NCI-H1930 (cell line): ENCODE data around the gene SH3RF3.

Experiments
- DNase-seq, 2 experiments: peaks; one replicate each; lab custom pipeline; 2025; lab: John Stamatoyannopoulos, UW

Gene SH3RF3

DNA sequence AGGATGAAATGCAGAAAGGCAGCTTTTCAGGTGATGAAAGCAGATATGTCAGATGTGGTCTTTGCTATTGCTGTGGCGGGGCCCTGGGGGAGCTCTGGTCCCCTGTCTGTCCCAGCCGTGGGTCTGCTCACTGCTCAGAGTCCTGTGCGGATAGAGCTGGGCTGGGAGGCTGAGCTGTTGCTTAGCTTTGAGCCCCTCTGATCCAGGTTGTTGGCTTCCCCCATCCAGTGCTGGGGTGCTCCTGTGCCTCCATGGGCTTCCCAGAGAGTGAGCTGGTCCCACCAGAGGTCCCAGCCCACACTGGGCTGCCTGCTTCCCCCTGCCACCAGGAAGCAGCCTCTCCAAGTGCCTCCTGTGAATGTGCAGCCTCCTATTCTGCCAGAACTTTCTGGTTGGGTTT is 55.4 kb downstream of the SH3RF3 start:
- no peak for DNase-seq

DNA sequence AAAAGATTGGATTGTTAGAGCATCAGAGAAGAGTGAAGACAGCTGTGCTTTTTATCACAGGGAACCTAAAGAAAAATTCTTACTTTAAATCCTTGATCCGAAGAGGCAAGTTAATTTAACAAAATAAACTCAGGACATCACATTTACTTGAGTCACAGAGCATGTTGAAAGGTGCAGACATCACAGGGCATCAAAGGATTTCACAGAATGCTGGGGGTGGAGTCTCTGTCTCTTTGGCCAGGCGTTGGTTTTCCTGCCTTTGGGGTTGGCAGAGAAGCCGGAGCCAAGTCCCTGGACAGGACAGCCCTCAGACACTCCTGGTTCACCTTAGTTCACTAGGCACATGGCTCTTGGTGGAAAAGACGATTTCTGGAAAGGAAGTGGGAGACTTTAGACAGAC is 56.3 kb downstream of the SH3RF3 start:
- no peak for DNase-seq

DNA sequence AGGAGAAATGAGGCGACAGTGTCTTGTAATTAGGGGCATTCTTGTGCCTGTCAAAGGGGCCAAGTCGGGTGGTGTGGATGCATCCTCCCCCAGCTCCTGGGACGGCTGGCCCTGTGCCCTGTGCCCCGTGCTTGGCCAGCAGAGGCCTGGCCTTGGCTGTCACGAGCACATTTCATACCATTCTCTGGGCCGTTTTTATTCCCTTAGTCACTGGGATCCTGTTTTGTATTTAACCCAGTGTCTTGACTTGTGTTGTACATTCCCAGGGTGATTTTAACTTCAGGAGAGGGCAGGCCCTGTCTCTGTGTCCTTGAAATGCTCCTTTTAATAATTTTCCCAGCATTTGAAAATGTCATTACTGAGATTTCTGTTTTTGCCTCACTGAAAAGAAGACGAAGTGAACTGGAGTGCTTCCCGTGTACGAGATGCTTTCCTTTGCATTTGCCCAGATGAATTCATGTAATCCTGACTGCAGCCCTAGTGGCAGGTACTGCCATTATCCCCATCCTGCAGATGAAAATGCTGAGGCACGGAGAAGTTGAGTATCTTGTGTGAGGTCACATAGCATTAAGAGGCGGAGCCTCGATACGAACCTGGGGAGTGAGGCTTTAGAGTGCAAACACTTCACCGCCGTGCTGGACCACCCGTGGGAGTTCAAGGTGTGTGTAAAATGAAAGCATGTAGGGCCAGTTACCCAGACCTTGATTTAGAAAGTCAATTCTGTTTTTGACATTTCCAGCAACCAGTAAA is 57.0 kb downstream of the SH3RF3 start:
- no peak for DNase-seq

DNA sequence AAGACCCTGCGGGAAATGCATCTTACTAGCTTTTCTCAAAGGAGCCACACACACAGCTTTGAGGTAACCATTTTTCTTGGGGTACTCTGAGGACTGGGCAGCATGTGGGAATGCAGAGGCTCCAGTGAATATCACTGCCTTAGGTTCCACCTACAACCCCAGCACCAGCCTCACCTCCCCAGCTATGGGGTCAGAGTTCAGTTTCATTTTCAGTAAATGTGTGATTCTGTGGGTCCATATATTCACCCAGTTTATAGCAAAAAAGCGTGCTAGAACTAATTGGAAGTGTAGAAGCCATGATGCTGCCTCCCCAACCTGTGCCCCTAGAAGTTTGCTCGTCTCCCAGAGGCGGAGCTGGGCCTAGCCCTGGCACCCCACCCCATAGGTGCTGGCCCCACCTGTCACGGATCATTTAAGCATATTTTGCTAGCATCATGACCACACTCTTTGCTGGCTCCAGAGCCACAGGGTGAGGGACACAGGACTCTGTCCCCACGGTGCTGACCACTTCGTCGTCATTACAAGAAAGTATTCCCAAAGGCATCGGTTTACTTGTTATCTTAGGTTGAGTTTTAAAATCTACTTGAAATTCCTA is 57.7 kb downstream of the SH3RF3 start:
- no peak for DNase-seq

DNA sequence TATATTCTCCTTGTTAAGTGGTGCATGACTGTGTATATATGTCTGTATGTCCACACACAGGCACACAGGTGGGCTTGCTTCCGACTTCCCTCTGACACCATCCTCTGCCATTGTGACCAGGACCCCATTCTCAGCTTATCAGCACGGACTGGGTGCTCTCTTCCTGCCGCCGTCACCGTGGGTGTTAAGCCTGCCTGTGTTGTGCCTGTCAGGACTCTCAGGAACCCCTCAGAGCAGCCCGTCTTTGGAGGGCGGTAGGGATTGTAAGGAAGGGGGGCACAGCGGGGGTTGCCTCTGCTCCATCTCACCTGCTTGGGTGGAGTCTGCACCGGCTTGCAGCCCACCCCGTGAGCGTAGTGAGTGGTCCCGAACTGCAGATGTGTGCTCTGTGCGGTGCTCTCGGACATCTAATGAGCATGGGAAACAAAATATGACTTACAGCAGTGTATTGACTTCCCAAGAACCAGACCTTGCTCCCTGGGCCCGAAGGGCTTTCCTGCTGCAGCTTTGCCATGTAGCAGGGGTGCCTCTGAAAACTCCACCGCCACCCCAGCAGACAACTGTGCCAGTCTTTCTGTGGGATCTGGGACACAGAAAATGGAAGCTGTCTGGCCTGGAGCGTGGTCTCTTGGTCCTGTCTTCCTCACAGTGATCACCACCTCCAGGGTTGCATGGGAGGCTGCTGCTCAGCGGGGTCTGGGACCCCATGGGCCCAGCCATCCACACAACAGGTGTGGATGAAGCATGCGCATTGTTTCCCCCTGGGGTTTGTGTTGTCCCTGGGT is 58.9 kb downstream of the SH3RF3 start:
- no peak for DNase-seq

DNA sequence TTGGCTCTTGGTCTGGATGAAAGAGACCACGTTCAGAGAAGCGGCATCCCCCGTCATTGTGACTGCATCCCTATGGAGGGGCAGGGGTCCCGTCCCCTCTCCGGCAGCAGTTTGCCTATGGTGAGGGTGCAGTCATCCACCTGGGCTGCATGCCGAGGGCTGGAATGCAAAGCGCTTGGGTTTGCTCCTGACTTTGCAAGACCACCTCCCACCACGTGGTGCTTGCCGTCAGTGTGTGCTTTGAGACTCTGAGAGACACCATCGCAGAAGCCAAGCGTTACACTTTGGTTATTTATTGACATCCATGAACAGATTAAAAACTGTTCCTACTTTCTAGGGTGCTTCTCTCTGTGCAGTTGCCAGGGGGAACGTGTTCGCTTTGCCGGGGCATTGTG is 59.5 kb downstream of the SH3RF3 start:
- DNase-seq, result no peak

DNA sequence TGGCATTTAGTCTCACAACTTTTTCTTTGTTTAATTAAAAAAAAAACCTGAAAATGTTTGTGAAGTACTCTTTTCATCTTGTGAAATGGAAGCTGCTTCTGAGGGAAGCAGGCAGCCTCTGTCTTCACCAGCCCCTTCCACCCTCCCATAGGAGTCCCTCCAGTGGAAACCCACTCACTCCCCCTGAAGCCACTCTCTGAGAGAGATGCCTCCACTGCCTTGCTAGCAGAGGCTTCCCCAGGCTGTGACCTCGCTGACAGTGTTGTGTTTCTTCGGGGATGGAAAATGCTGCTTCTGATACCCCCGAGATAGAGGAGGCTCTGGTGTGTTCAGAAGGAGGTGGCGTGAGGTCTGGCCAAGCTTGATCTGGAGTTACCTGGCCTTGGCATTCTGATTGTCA is 59.9 kb downstream of the SH3RF3 start:
- no peak for DNase-seq

DNA sequence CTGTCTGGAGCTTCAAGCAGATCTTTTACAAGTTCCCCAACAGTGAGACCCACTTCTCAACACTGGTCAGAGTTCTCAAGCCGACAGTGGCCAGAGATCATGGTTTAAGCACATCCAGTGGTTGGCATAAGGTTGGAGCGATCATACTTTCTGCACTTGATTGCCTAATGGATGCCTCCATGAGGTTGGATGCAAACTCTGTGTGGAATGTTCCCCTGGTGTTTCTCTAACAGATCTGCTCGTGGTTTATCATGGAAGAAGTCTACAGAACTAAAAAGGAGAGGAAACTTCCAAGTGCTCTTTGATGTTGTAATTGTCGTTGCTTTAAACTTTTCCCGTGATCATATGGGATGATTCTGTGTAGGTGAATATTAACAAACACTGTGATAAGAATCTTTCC is 60.7 kb downstream of the SH3RF3 start:
- no peak for DNase-seq

DNA sequence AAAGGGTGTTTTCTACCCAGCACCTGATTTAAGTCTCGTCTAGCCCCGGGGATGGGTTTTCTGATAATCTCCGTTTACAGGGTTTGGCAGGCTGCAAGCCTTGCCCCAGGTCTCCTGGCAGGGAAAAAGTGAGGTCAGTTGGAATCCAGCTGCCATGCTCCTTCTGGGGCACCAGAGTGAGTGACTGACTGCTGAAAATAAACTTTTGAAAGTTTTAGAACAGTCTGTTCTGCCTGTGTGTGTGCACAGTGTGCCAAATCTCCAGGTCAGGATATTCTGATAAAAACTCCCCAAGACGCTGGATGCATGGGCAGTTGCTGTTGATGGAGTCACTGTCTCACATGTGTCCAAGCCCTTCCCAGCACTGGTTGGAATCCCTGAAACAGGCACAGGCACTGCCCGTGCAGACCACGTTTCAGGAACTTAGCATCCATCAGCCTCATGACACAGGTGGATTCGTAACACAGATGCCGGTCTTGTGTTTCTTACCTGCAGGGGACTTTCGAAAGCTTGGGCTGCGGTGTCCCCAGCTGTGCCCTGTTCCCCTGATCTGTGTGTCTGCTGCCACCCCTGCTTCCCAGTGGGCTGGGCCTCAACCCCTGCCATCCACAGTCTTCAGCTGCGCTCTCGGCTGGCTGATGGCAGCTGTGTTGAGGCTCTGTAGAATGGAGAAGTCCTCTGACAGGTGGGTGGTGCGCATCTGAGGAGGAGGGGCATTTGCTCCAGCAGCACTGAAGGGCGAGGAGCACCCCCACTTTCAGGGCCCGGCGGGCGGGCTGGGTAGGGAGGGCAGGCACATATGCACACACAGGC is 65.0 kb downstream of the SH3RF3 start:
- DNase-seq, result no peak

DNA sequence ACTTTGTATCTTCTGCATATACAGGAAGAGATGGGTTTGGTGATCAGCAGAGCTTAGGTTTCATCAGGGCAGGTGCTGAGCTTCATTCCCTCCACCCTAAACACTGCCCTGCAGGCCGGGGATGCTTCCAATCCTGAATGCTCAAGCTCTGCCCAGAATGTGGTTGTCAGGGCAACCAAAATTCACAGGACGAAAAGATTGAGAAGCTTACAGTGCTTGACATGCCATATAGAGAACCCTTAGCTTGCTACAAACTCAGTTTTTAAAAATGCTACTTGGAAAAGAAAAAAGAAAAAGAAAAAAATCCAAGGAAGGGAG is 65.6 kb downstream of the SH3RF3 start:
- DNase-seq, result no peak

DNA sequence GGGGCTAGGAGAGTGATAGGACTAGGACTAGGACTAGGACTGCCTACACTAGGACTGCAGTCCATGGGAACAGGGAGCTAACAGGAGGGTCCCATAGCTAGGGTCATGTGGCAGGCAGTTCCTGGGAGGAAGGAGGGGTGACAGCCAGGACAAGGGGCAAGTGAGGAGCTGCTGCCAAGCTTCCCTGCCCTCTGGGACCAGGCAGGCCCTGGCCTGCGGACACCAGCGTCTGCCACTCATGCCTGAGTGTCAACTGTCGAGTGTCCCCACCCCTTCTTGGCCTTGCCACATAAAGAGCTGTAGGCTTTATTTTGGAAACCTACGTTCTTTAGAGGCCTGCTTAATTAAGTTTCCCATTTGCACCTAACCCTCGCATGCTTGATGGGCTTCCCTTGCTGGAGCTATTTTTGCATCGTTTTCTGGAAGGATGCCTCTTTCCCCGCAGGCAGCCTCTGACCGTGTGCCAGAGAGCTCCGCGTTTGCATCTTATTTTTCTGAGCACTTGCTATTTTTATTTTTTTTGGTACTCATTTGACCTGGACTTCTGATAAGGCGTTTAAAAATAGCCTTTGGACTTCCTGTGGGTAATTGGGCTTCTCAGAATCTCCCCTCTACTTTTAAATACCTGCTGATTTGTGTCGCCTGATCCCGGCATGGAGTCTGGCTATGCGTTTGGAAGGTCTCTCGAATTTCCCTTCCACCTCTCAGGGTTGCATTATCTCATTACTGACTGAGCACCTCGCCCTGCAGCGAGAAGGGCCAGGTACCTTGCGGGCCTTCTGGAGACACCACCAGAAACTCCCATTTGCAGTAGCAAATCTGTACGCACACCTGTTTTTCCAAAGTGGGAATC is 66.4 kb downstream of the SH3RF3 start:
- DNase-seq, result no peak

DNA sequence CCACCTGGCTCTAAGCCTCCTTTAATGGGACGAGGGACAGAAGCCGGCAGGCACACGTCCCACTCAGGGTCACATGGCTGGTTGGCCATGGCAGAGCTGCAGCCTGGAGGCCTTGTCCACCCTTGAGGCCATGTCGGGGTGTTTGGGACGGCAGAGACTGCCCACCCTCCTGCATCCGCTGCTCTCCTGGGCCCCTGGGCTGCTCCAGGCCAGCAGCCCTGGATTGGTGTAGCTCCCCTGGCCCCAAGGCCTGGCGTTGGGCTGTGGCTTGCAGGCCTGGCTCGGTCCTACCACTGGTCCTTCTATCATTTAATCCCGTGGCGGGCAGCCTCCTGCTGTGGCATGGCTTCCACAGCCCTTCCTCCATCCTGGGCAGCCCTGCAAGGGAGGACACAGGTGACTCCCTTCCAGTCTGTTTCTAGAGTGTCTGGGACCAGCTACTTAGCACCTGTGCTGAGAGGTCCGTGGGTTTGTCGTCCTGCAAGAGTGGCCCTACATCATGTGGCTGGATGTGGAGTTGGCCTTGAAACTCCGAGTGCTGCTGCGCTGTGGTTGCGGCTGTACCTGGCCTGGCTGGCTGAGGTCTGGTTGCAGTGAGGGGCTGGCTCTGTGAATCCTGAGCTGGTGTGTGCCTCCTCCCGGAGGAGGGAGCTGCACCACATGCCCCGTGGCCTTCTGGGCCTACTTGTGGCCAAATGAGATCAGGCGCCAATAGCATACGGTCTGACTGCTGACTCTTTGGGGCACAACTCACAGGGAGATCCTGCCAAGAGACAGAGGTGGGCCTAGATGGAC is 67.3 kb downstream of the SH3RF3 start:
- DNase-seq, result no peak

DNA sequence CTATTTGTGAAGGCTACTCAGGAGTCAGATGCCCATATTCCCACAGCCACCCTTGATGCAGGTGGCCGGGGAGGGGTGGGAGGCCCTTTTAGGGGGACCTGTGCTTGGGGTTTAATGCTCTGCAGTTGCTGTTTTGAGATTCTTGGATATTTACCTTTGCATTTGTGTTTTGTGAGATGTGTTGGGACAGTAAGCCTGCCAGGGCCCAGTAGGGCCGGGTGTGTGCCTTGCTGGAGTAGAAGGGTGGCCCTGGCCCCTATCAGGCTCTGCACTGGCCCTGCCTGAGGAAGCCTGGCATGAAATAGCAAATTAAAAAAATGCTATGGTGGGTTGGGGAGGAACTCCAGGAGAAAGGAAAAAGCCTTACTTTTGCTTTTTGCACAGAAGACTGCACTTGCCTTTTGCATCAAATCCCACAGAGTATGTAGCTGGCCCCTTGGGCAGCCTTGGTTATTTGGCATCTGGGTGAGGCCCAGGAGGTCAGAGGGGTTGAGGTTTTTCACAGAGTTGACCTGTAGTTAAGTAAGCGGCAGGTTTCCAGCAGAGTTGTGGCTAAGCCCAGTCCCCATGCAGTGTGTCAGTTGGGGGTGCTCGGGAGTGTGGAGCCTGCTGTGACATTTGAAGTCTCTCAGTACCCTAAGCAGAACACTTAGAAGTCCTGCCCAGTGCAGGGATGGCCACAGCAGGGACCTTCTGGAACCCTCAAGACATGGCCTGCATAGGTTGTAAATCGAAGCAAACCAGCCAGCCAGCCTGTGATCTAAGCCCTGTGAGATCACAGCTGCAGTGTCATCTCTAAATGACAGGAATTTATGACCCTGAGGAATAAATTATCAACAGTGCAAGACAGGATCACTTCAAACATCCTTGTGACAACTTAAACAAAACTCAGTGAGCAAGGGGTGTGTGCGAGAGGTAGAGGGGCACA is 68.8 kb downstream of the SH3RF3 start:
- DNase-seq, result no peak

DNA sequence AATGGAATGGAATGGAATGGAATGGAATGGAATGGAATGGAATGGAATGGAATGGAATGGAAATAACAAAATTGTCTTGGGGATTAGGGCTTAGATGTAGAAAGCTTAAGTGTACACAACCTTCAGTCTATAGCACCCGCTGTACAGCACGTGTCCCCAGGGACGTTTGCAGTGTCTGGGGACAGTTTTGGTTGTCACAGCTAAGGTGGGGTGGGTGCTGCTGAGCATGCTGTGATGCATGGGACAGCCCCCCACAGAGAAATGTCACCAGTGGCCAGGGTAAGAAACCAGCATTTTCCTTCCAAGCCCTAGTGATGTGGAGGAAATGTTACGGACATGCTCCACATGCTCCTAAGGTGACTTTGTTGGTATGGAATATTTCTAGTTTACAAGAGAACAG is 70.8 kb downstream of the SH3RF3 start:
- DNase-seq, result no peak

DNA sequence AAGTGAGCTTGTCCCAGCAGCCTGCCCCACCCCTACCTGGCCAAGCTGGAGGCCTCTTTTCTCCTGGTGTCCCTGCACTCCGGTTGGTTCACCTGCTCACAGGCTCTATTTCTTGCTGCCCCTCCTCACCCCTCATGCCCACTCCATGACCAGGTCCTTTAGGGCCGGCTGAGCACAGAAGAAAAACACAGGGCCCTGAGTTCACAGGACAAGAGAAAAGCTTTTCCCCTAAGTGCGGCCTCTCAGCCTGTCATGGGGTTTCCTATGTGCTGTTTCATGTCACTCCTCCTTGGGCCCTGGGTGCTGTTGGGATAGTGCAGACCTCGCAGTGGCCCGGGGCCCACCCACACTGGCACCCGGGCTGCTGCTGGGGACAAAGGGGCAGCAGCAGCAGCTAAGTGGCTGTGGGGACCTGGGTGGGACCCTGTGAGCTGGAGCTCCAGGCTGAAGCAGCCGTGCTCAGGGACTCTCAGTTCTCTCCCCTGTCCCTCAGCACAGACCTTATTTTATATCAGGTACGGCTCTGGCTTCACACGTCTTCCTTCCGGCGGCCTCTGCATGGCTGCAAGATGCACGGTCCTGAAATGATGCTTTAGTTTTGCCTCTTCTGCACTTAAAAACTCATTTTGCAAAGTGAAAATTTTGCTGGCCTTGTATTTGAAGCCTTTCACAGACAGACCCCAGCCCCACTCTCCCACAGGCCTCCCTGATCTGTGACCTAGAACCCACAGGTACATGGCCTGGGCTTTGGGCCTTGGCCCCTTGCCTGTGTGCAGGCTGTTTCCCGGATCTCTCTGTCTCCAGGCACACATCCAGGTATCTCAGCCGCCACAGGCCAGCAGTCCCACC is 71.8 kb downstream of the SH3RF3 start:
- no peak for DNase-seq

DNA sequence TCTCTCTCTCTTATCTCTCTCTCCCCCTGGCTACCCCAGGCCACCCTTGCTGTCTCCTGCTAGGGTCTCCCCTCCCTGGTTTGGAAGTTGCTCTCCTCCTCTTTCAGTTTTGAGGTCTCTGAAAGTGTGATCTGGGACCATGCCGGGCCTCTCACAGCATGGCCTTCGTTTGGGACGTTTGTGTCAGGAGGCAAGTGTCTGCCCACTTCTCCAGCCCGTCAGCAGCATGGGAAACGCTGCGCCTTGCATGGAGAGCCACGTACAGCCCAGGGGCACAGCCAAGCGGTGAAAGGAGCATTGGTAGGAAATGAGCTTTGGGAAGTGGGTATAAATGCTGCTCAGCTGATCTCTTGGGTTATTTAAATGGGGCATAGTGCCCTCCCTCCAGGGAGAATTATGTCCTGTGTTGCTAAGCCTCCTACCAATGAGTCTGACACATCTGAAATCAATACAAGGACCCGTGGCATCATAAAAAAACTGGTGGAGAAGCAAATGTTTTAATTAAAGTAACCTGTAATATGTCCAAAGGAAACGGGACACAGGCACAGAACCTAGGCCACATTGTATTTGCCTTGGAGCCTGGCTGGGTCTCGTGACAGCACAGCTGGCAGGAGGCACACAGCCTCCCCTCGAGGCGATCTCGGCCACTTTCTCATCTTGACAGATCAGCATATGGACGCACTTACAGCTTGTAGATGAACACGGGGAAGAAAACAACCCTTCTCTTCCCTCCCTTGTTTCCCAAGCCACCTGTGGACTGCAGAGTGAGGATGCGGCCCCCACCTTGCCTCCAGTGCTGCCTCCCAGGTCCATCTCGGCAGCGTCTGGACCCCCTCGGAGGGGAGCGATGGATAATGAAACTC is 72.7 kb downstream of the SH3RF3 start:
- no peak for DNase-seq

DNA sequence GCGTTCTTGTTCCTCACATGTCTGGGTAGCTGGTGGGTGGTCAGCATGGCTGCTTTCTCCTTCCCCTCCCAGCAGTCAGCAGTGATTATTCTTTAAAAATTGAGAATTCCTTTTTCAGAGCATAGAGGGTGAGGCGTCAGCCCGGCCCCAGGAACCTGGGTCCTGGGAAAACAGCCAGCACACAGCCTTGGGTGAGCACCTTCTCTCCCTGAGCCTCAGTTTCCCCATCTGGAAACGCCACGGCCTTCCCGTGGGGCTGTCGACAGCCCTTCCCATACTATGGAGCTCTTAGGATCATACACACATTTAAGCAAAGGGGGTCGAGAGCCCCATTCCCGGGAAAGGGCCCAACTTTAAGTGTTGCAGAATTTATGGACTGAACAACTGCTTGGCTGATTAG is 73.5 kb downstream of the SH3RF3 start:
- no peak for DNase-seq
